ENCODE data around the gene TXNRD2. TPM values are rescaled to one million over a fixed set of nuclear protein-coding genes. Genes with fewer than 3 reads are reported as not detected.

TXNRD2 gene
- total and polyA plus RNA-seq, 10 of the 15 experiments (the other 5 are each of a cell fraction or from before 2014, with no cell fraction given) = 1.6 to 26.0 (median 13.9) TPM

DNA sequence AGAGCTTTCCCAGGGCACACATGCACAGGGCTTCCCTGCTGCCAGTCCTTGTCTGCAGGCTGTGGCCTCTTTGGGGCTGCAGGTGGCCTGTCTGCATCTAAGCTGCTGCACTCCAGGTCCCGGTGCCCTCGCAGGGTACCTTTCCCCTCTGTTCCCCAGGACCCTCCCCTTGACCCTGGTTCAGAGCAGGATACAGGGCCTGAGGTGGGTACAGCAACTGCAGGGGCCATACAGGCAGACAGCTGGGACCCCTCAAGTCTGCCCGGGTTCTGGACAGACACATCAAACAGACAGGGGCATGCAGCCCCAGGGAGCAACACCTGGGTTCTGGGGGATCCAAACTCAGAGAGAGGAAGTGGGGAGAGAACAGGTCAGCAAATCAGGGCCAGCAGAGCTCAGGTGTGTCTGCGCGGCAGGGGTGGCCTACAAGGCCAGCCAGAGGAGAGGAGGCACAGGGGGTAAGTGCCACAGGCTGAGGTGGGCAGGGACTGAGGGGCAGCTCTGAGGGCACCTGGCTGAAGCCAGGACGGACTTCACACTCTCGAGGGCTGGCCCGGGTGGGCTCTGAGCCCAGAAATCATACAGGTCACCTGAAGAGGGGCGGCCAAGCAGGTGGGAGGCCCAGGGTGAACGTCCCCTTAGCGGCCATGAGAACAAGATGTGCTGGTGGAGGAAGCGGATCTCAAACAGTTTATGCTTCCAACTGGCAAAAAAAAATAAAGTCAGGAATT is 29.9 kb downstream of the TXNRD2 start:
- H3K4me2 ChIP-seq (ENCODE audit: control insufficient read depth, insufficient read depth) = no peak overlapping the region
- FAIRE-seq (no peak), DNase-seq (ENCODE audit: low read depth, low spot score) (no peak), ATAC-seq (no peak)
- H4K20me1 ChIP-seq (ENCODE audit: control insufficient read depth, insufficient read depth) = no peaks in the 10 kb centered on the region
- no TSS peak for BruUV-seq (replicated peaks)
- no peak overlapping the region for H2AFZ ChIP-seq (ENCODE audit: control insufficient read depth, low read depth, low read length)
- ChIA-PET SMC1A (ENCODE audit: uncharacterized antibody, unreplicated experiment) (interaction anchor here (2.3 kb wide), 1 partner anchor 181 kb away, joined by 28 read pairs; no protein-coding TSS in a partner anchor), CTCF (interaction anchor here (0.7 to 5.0 kb wide), 5 partner anchors 11 to 181 kb away, joined by 3 to 94 read pairs (median 7); no protein-coding TSS in a partner anchor), POLR2A (no interaction called here), RAD21 (ENCODE audit: unreplicated experiment) (interaction anchor here (1.0 to 4.4 kb wide), 5 partner anchors 37 to 181 kb away, joined by 5 to 70 read pairs (median 12); no protein-coding TSS in a partner anchor)
- H3K79me2 ChIP-seq (ENCODE audit: control insufficient read depth, insufficient read depth, low read length) = no peaks in the 10 kb centered on the region
- H3K4me1 ChIP-seq (ENCODE audit: control insufficient read depth, insufficient read depth, low read length) = no peaks in the 10 kb centered on the region; the same call in 1 of the 2 replicates
- WGBS (ENCODE audit: insufficient coverage, insufficient replicate concordance, low lambda C conversion rate, missing lambda C conversion rate) = 92% methylated on average over 12 of the region's 12 CpGs
- in situ Hi-C loops (cut with MboI) (no loop called here), intact Hi-C loops (cut with micrococcal nuclease; ENCODE audit: unreplicated experiment) (no loop called here)
- no peak overlapping the region for H3K27ac ChIP-seq (ENCODE audit: control insufficient read depth, insufficient read depth)
- no peaks in the 10 kb centered on the region for H3K27me3 ChIP-seq (replicated peaks in 1 of 2; ENCODE audit: control insufficient read depth in 2 of 2, insufficient read depth in 2 of 2, low read length in 1 of 2)
- H3K9me3 ChIP-seq (replicated peaks; ENCODE audit: control insufficient read depth, insufficient read depth, low read length) = no peaks in the 10 kb centered on the region
- H3K9ac ChIP-seq (ENCODE audit: control insufficient read depth, insufficient read depth, low read length) = no peak overlapping the region
- H3K4me3 ChIP-seq = no peak overlapping the region
- H3K36me3 ChIP-seq (ENCODE audit: control insufficient read depth in 2 of 2, insufficient read depth in 2 of 2, low read length in 1 of 2) = peaks cover 0 to 7% of the 10 kb centered on the region in 2 experiments; a peak in 2 of 4 replicates
- TF ChIP-seq REST (IDR thresholded peaks at IDR 0.05; ENCODE audit: low read depth, low read length) (no peak), NR2C2 (IDR thresholded peaks at IDR 0.05; ENCODE audit: borderline replicate concordance, control insufficient read depth, insufficient read length, low read depth) (no peak), SREBF1 (IDR thresholded peaks at IDR 0.05; ENCODE audit: low read length) (no peak), E2F4 (IDR thresholded peaks at IDR 0.05; ENCODE audit: low read depth, low read length) (no peak), NRF1 (conservative IDR thresholded peaks at IDR 0.05; ENCODE audit: low read depth, low read length) (no peak), HSF1 (IDR thresholded peaks at IDR 0.05; ENCODE audit: low read depth, low read length) (no peak), RBBP5 (conservative IDR thresholded peaks at IDR 0.05) (no peak), KAT2A (conservative IDR thresholded peaks at IDR 0.05; ENCODE audit: control insufficient read depth, low read depth, low read length) (no peak), FOXM1 (IDR thresholded peaks at IDR 0.05; ENCODE audit: low read depth, low read length) (no peak), HDGF (IDR thresholded peaks at IDR 0.05) (no peak), MYB (IDR thresholded peaks at IDR 0.05; ENCODE audit: borderline replicate concordance, low read depth, low read length) (no peak), LARP7 (IDR thresholded peaks at IDR 0.05) (no peak), BCL11A (IDR thresholded peaks at IDR 0.05; ENCODE audit: low read depth, low read length) (no peak), SREBF2 (IDR thresholded peaks at IDR 0.05; ENCODE audit: low read length) (no peak), SUPT20H (IDR thresholded peaks at IDR 0.05; ENCODE audit: borderline replicate concordance, control insufficient read depth, low read depth, low read length) (no peak), POU2F2 (IDR thresholded peaks at IDR 0.05; ENCODE audit: borderline replicate concordance, low read depth, low read length) (no peak)
- TF ChIP-seq, protein P1, sequence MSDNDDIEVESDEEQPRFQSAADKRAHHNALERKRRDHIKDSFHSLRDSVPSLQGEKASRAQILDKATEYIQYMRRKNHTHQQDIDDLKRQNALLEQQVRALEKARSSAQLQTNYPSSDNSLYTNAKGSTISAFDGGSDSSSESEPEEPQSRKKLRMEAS (IDR thresholded peaks at IDR 0.05; ENCODE audit: low read depth, low read length) = no peak
- TF ChIP-seq, protein P2, sequence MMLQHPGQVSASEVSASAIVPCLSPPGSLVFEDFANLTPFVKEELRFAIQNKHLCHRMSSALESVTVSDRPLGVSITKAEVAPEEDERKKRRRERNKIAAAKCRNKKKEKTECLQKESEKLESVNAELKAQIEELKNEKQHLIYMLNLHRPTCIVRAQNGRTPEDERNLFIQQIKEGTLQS (IDR thresholded peaks at IDR 0.05; ENCODE audit: borderline replicate concordance, extremely low read depth, low read depth, low read length) = no peak
